HG03520 (cell line): ENCODE measurements around the gene CCL19.

Experiments used
- ATAC-seq: cut with Tn5 transposase; IDR thresholded peaks from one replicate; pipeline ENCODE4 v1.9.1; 2021; ENCODE audit warnings: mild to moderate bottlenecking, moderate library complexity; ENCODE audit not compliant: unreplicated experiment

Gene CCL19

DNA sequence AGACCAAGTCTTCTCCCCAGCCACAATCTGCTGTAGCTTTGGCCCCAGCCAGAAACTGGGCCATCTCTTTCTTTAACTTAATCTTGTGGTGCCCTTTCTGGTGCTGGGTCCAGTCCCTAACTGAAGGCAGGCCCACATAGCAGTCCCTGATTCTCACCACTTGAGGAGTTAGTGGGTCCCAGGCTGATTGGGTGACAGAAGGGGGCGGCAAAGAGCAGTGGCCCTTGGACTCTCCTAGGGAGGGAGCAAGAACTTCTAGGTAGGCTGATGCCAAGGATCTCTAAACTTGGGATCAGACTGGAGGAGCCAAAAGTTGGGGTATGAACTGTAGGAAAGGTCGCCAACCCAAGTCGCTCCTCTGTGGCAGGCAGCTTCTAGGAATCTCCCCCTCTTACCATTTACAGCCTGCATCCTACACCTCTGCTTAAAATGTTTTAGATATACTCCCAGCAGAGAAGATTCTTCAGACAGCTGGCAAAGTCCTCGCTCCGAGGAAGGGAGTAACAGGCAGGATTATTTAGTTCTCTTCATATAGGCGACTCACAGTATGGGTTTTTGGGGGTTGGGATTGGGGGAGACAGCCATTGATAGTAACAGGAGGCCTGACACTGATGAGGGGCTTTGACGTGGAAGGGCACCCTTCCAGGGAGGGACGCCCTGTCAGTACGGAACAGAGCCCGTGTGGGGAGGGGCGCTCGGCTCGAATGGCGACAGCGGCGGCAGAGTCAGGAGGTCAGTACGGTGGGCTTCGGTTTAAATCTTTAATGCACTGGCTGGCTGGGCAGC, 26.6 kb downstream of the CCL19 start:
- no peak for ATAC-seq

DNA sequence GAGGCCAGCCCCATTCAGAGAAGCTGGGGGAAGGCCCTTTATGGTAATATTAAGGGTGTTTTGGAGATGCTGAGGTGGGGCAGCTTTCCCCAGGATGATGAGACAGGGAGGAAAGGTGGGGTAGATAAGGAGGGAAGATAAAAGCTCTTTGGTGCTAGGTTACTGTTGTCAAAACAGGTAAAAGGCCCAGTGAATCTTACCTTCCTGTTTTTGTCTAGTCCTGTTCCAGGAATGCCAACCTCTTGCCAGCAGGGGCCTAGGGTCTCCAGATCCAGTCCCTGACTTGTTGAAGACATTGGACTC, 27.8 kb downstream of the CCL19 start:
- ATAC-seq = no peak

DNA sequence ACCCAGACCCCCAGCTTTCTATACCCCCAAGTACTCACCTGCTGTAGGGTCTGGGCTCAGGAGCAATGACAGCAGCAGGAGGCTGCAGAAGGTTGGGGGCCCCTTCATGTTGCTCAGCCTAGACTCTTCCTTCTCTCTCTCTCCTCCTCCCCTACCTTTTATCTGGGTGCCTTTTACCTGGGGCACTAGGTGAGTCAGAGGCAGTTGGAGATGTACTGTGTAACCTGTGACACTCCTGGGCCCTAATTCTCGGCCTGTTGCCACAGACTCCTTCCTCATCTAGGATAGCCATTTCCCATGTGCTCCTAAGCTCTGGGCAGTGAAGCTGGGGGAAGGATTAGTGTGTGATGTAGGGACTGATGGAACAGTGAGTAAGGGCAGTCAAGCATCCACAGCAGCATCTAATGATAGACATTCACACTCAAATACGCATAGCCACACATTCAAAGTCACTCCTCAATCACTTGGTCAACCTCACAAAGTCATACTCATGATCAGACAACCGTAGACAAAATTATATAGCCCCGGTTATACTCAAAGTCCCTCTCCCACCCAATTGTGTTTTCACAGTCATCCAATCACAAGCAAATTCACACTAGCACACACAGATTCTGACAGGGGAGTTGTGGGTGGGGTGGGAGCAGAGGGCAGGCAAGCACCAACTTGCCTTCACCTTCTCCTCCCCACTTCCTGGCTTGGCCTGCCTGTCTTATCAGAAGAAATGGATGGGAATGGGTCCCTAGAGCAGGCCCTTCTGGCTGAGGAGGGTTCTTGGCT, 28.4 kb downstream of the CCL19 start, which contains the start of gene CCL27:
CCL27 (minus strand) TSS at position 132 of the 777 bp plus-strand sequence; CDS start at position 108, 24 bp downstream.
- no peak for ATAC-seq

DNA sequence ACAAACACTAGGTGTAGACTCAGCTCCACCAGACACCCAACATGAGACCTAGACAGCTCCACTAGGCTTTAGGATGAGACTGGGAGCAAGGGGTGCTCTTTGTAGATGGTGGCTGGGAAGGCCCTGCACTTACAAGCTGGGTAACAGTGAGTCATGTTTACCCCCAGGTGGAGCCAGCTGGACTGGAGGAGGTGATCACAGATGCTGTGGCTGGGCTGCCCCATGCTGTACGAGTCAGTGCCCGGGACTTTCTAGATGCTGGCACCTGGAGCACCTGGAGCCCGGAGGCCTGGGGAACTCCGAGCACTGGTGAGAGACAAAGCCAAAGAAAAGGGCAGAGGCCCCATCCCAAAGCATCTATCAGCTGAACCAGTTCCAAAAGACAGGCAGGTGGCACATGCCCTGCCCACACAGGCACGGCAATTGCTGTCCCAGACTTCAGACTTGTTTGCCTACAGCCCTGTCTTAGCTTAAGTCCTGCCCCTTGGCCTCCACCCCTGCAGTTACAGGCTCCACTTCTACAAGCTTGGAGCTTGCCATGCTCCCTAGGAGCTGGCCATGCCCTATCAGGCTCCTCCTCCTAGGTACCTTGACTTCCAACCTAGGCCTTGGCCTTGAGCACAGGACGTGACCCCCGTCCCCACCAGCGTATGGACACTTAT, 31.4 kb downstream of the CCL19 start:
- ATAC-seq = no peak

DNA sequence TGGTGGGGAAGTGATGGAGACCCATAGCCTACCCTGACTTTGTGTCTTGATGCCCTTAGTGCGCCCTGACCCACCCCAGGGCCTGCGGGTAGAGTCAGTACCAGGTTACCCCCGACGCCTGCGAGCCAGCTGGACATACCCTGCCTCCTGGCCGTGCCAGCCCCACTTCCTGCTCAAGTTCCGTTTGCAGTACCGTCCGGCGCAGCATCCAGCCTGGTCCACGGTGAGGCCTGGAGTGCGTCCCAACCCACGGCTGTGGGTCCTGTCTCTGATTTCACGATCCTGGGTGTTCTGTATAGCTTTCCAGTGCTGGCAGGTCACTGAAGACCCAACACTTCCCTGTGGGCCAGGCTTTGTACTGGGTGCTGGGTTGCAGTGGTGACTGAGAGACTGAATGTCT, 32.6 kb downstream of the CCL19 start:
- ATAC-seq = no peak

DNA sequence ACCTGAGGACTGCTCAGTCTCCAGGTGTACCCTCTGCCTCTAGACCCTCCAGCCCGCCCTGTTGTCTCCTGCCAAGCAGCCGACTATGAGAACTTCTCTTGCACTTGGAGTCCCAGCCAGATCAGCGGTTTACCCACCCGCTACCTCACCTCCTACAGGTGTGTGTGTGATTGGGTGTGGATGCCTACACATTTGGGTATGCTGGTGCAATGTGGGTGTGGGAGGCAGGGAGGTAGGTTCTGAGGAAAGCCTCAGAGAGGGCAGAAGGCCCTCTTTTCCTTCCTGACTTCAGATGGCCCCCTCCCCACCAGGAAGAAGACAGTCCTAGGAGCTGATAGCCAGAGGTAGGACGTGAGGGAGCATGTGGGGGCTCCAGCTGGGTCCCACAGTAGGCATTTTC, 34.1 kb downstream of the CCL19 start:
- ATAC-seq = no peak

DNA sequence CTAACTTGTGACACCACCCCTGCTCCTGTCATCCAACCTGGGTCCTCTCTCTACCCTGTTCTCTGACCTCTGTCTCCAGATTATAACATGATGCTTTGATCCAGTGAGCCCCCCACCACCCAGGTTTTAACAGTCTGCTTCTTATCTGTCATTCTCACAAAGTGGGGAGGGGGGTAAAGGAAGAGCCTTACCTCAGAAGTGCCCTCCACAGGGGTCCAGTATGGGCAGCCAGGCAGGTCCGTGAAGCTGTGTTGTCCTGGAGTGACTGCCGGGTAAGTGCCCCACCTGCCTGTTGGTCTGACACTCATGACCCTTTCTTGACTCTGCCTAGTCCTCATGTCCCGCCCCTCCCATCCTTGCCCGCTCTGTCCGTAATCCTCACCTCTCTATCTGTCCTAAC, 35.7 kb downstream of the CCL19 start:
- no peak for ATAC-seq

DNA sequence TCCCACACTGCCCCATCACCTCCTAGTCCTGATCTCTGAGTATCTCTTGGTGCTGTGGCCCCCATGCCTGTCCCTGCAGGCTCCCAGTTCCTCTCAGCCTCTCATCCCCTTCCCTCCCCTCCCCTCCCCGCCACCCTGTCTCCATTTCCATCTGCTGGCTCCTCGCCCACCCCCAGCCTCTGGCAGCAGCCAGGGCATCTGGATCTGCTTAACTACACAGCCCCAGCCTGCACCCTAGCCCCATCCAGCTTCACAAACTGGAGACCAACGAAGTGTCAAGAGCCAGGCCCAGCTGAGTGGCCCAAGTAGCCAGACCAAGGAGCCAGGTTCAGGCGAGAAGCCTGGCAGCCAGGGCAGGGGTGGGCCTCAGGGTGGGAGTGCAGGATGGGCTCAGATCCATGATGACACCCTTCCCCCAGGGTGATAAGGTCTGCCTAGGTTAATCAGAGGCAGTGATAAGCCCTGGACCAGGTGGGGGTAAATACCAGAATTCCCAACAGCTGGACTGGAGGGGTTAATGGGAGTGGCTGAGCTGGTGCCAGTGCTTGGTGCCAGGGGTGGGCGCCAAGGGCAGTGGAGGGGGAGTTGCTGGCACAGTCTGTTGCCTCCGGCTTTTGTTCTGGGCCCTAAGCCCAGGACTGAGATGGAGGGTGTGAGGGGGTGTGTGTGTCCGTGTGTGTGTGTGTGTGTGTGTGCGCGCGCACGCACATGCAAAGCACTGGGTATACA, 36.6 kb downstream of the CCL19 start:
- no peak for ATAC-seq

DNA sequence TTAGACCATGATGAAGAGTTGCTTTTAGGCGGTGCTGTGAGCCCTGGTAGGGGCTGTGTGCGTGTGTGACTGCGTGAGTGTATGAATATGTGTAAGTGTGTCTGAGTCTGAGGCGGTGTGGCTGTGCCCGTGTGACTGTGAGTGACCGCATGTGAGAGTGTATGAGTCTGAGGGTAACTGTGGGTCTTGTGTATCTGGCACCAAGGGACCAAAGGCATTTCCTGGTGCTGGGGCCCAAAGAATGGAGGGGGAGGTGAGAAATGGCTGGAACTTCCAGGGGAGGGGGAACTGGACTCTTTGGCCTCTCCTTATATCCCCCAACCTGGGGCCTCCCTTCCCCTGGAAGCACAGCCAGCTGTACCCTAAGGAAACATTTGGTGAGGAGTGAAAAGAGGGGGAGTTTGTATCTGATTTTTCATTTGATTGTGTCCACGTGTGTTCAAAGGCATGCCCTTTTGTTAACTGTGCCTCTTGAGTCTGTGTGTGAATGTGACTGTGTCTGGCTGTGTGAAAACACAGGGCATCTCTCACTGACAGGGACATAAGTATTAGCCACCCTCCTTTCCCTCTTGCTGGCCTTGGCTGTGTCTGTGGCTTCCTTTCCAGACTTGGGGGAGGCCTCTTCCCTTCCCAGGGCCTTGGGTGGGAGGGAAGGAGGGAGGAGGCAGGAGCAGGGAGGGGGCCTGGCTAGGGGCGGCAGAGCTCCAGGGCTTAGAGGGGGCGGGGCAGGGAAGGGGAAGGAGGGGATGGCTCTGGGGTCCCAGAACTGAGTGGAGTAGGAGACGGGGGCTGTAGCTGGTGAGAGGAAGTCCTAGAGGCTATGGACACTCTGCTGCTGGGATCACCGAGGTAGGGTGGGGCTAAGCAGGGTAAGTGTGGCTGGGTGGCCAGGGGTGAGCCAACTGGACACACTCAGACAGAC, 37.7 kb downstream of the CCL19 start:
- no peak for ATAC-seq

DNA sequence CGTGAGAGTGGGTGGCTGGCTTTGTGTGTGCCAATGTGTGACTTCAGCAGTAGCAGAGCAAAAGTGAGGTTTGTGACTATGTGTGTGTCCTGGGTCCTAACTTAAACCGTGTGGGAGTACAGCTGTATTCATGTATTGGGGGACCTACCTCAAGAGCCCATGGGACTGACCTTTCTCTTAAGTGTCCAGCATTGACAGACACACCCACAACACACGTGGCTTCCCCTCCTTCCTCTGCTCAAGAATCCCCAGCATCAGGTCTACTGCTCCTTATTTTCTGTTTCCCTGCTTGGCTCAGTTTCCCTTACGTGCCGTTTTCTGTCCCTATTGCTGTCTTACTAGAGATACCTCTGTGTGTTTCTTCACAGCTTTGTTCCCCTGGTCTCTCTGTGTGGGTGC, 38.5 kb downstream of the CCL19 start:
- no peak for ATAC-seq

DNA sequence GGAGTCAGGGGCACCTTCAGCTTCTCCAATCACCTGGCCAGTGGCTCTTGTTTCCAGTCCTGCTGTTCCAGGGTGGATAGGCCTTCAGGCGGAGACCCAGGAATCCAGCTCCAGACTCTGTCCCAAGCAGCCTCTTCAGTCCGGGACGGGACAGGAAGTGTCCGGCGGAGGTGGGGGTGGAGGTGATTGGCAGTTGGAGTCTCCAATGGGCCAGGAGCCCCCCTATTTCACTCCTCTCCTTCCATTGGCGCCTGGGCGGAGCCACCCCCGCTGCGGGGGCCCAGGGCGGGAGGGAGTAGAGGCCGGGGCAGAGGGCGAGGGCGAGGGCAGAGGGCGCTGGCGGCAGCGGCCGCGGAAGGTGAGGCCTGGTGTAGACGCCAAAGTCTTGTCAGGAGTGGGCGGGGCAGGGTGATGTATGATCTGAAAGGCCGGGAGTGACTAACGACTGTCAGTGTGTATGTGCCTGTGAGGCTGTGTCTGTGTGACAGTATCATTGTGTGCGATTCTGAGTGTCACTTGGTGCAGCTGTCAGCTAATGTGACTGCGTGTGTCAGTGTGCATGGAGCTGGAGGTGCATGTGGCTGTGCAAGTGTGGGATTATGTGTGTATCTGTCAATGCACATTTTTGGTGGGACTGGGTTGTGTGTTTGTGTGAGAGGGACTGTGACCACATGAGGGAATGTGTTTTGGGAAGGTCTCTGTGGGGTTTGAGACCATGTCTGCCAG, 39.0 kb downstream of the CCL19 start, which contains the start of gene IL11RA:
IL11RA (plus strand) TSS at position 310 of the 726 bp plus-strand sequence. CDS start 3,033 bp downstream, outside the sequence.
- ATAC-seq = no peak

DNA sequence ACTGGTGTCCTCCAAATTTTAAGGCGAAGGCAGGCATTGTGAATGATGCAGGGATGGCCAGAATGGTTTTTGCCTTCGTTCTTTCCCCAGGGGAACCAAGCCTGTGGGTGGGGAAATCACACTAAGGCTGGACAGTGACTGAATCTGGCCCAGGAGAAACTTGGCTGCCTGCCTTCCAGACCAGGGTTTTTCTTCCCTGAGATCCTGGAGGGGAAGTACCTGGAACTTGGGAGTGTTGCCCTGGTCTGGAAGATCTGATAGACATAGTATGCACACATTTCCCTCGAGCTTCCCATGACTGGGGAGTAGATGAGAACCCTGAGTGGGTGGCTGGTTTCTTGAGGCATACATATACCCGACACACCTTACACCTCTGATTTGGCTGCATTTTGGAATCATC, 39.8 kb downstream of the CCL19 start:
- ATAC-seq = no peak

DNA sequence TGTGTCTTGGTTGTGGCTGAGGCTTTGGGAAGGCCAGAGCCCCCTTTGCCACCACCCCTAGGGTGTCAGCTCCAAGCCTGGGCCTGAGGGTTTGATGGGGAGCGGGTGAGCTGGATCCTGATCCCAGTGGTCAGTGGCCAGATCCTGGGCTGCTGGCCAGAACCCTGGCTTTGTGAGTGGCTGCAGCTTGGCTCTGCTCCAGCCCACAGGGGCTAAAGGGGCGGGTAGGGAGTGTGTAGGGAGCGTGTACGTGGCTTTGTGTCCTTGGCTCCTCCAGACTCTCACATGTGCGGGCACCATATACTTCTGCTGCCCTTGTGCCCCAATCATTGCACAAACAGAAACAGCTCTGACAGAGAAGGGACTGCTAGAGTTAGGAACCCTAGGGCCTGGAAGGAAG, 40.3 kb downstream of the CCL19 start:
- no peak for ATAC-seq

DNA sequence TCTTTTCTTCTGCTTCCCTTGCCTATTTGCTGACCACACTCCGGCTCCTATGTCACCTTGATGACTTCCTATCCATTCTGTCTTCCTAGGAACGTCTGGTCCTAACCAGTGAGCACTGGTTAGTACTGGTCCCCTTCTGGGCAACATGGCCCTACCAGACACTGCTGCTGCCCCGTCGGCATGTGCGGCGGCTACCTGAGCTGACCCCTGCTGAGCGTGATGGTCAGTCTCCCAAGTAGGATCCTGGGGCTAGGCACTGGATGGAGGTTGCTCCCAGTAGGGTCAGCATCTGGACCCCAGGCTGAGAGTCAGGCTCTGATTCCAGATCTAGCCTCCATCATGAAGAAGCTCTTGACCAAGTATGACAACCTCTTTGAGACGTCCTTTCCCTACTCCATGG, 42.4 kb downstream of the CCL19 start:
- ATAC-seq = no peak

DNA sequence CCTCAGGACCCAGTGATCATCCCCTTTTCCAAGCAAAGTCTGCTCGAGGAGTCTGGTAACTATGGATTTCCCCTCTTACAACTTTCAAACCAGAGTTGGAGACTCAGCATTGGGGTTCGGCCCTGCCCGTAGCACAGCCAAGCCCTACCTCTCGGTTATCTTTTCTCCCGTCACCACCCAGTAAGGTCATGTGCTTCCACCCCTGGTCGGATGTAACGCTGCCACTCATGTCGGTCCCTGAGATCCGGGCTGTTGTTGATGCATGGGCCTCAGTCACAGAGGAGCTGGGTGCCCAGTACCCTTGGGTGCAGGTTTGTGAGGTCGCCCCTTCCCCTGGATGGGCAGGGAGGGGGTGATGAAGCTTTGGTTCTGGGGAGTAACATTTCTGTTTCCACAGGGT, 43.4 kb downstream of the CCL19 start:
- ATAC-seq = no peak

DNA sequence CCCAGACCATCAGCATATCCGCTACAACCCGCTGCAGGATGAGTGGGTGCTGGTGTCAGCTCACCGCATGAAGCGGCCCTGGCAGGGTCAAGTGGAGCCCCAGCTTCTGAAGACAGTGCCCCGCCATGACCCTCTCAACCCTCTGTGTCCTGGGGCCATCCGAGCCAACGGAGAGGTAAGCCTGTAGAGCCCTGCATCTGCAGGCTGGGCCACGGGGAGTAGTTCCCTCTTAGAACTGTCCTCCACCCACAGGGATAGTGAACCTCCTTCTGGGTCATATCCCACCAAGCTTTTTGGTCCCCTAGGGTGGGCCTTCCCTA, 44.0 kb downstream of the CCL19 start:
- ATAC-seq = no peak

DNA sequence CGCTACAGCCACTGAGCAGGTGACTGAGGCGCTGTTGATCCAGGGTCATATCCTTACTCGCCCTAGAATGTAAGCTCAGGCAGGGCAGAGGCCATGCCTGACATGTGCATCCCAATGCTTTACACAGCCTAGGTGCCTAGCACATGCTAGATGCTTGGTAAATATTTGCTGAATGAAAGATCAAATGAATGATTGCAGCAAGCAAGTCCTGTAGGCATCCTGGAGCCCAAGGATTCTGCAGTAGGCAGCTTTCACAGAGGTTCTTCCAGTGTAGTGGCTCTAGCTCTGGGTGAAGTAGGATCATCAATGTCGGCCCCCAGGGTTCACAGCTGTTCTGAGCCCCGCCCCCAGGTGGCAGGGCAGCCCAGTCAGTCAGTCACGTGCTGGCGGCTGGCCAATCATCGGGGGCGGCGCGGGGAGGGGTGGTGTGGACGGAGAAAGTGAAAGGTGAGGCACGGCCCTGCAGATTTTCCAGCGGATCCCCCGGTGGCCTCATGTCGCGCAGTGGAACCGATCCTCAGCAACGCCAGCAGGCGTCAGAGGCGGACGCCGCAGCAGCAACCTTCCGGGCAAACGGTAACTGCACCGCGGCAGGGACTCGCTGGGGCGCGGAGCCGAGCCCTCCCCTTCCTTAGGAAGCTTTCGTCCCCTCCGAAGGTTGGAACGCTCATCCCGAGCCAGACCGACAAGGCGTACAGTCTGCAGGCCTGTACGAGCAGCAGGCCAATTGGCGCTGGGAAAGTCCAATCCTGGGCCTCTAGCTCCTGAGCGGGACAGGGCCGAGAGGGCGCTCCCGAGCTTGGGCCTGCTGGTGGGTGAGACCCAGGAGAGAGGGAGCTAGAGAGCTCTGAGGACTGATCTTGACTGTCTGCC, 44.6 kb downstream of the CCL19 start, which contains the start of gene GALT:
GALT (plus strand) TSS at position 465 of the 873 bp plus-strand sequence; CDS start at position 495, 30 bp downstream.
- peak; percentile 80 for ATAC-seq

DNA sequence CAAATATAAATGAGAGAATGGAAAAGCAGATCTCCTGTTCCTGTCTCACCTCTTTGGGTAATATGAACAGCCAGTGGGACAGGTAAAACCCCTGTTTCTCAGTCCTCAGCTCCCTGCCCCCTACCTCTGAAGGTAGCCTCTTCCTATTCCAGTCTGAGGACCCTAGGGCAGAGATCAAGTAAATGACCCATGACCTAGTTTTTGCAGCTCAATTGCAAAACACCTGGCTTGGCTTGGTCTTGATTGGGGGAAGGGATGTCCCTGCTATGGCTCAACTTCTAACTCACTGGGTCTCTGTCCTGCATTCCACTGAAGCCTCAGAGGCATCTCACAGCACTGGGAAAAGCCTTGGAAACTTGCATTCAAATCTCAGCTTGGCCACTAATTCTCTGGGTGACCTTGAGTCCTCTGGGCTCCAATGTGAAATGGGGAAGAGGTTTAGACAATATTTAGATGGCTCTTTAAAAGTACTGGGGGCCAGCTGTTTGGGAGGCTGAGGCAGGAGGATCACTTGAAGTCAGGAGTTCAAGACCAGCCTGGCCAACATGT, 46.2 kb downstream of the CCL19 start:
- no peak for ATAC-seq
